HG03159 (cell line): ENCODE measurements around the gene CAPZA2.
"Not testable (repeated sequence)": the region's sequence is repeated elsewhere in the genome, so short reads cannot be mapped to it uniquely, and the experiment has no call there.

Source experiments
- ATAC-seq: cut with Tn5 transposase; IDR thresholded peaks from one replicate; pipeline ENCODE4 v1.9.1; 2021; ENCODE audit warnings: mild to moderate bottlenecking, moderate library complexity; ENCODE audit not compliant: unreplicated experiment

The CAPZA2 gene

GRCh38 chr7:116912269-116912909, 50.0 kb downstream of the CAPZA2 start:
- ATAC-seq = no peak

DNA sequence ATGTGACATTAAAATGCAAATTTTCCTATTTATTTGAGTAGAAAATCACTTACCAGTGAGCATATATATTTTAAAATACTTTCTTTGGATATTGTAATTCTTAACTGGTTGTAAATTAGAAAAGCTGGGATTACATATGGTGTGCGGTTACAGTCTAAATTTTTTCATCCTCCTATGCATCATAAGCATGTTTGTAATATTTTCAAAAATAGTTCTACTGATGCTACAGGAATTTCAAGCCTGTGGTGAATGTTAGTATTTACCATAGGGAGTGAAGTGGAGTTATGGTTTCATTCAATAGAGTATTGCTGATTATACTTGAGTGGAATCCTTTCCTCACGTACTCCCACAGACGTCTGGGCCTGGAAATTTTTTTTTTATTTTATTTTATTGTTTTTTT, 56.3 kb downstream of the CAPZA2 start:
- no peak for ATAC-seq

DNA sequence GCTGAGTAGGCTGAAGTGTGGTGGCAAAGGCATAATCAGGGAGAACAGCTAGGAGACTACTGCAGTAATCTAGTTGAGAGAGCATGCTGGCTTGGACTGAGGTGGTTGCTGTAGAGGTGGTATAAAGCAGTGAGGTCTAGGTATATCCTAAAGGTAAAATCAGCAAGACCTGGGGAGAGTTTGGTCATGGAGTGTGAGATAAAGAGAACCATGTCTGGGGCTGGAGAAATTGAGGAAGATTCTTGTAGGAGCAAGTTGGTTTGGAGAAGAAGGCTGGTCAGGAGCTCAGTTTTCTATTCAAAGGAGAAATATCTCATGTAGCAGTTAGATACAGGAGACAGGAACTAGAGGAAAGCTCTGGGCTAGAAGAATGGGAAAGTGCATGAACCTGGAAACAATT, 58.0 kb downstream of the CAPZA2 start:
- ATAC-seq = no peak

GRCh38 chr7:116922545-116922944, 60.2 kb downstream of the CAPZA2 start:
- ATAC-seq = no peak

- ATAC-seq = no peak
These were observed 62.4 kb downstream of the CAPZA2 start for GRCh38 chr7:116924741-116925140.

DNA sequence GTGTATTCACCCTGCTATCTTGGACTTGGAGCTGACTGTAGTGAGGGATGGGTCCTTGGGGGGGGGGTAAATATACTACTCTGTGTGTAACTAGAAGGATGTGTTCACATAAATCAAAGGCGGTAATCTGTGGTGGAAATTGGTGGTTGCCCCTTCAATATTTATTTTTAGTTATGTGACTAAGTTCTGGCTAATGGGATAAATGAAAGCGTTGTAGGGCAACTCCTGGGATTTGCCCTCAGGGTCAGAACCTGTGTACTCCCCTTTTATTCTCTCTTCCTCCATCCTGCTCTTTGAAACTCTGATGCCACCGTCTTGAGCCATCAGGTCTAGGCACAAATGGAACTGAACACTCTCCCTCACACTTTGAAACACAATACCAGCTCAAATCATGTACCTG, 66.6 kb downstream of the CAPZA2 start:
- ATAC-seq = no peak

DNA sequence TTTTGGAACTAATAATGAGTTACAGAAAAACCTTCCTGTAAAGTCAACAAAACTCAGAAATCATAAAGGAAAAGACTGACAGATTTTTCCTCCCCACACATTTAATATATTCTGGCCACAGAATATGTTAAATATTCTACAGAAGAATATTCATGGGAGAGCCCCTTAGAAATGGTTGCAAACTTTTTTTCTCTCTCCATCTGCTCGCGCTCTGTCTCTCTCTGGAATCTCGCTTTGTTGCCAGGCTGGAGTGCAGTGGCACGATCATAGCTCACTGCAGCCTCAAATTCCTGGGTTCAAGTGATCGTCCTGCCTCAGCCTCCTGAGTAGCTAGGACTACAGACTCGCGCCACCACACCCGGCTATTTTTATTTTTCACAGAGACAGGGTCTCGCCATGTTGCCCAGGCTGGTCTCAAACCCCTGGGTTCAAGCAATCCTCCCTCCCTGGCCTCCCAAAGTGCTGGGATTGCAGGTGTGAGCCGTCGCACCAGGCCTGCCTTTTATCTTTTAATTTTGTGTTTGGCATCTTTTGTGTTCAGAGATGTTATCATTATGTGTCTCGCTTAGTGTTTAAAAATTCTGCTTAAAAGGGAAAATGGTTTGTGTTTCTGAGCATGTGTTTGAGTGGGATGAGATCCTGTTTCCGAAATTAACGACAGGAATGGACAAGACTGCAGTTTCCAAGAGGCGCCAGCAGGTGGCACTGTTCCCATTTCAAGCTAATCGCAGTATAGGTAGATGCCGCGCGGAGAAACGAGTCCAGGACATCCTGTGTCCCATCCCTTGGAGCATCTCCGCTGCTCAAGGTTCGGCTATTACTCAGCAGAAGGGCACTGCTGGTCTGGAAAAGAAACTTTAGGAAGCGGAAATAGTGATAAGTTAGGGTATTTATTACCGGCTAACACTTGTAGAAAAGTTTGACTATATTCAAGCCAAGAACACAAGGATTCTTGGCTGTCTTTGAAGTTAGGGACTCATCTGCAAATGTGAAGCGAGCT, 67.8 kb downstream of the CAPZA2 start:
- peak; percentile 80 for ATAC-seq

DNA sequence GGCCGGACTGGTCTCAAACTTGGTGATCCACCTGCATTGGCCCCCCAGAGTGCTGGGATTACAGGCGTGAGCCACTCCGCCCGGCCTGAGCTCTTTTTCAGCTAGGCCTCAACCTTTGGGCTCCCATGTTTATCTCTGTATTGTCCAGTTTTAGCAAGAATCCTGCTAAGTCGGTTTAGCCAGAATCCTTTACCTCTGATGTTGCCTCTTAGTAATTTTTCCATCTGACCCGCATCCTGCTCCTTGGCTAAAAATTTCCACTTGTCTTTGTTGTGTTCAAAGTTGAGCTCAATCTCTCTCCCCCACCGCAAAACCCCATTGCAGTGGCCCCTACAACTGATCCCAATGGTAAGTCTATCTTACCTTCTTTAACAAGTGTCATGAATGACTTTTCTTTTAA, 70.2 kb downstream of the CAPZA2 start:
- no peak for ATAC-seq

- ATAC-seq = no peak
These were observed 71.1 kb downstream of the CAPZA2 start for GRCh38 chr7:116933465-116933864.

DNA sequence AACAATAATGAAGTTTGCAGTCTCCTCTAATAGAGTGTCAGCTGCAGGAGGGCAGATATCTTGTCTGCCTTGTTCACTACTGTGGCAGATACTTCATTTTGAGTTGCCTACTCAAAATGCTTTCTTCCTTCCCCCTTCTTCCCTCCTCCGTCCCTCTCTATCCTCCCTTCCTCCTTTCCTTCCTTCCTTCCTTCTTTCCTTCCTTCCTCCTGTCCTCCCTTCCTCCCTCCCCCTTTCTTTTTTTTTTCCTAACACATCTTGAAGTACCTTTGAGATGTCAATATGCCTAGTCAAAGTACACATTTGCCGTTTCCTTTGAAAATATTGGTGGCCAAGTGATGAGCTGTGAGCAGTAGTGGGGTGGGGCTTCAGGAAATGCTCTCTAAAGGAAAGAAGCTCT, 72.2 kb downstream of the CAPZA2 start:
- no peak for ATAC-seq

- ATAC-seq = not testable (repeated sequence)
These were observed 74.5 kb downstream of the CAPZA2 start for GRCh38 chr7:116936844-116937243.

- no peak for ATAC-seq
These were observed 76.3 kb downstream of the CAPZA2 start for GRCh38 chr7:116938678-116939077.

DNA sequence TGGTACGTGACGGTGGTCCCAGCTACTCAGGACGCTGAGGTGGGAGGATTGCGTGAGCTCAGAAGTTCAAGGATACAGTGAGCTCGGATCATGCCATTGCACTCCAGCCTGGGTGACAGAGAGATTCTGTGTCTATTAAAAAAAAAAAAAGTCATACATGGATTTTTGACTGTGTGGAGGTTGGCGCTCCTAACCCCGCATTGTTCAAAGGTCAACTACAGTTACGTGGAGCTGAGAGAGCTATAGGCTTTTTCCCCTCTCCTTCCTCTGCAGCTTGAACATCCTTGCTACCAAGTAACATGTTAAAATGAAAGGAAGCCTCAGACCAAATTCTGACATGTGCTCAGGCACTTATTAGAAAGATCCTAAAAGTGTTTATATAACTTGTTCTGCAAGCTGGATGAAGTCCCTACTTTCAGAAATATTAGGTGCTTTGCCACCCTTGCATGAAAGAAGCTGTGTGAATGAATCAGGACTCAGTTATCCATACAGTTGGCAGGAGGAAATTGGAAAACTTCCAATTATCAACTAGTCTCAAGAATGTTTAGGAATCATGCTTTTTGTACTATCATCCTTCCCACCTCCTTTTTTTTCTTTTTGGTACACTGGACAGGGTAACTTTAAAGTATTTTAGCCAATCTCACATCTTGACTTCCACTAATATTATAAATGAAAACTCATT, 78.4 kb downstream of the CAPZA2 start:
- no peak for ATAC-seq

- ATAC-seq = no peak
These were observed 80.1 kb downstream of the CAPZA2 start for GRCh38 chr7:116942504-116942903.

- ATAC-seq = no peak
These were observed 86.5 kb downstream of the CAPZA2 start for GRCh38 chr7:116948934-116949333.

DNA sequence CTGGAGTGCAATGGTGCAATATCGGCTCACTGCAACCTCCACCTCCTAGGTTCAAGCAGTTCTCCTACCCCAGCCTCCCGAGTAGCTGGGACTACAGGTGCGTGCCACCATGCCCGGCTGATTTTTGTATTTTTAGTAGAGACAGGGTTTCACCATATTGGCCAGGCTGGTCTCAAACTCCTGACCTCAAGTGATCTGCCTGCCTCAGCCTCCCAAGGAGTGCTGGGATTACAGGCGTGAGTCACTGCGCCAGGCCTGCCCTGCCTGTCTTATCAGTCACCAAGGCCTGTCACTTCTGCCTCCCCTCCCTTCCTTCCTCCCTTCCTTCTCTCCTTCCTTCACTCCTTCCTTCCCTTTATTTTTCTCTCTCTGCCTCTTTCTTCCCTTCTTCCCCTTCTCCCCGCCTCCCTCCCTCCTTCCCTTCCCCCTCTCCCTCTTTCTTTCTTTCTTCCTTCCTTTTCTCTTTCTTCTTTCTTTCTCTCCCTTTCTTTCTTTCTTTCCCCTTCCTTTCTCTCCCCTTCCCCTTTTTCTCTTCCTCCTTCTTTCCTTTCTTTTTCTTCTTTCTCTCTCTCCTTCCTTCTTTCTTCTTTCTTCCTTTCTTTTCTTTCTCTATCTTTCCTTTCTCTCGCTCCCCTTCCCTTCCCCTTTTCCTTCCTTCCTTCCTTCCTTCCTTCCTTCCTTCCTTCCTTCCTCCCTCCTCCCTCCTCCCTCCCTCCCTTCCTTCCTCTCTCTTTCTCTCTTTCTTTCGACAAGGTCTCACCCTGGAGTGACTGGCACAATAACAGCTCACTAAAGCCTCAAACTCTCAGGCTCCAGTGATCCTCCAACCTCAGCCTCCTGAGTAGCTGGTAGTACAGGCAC, 87.8 kb downstream of the CAPZA2 start:
- ATAC-seq = no peak

GRCh38 chr7:116950889-116951351, 88.5 kb downstream of the CAPZA2 start:
- ATAC-seq = no peak

DNA sequence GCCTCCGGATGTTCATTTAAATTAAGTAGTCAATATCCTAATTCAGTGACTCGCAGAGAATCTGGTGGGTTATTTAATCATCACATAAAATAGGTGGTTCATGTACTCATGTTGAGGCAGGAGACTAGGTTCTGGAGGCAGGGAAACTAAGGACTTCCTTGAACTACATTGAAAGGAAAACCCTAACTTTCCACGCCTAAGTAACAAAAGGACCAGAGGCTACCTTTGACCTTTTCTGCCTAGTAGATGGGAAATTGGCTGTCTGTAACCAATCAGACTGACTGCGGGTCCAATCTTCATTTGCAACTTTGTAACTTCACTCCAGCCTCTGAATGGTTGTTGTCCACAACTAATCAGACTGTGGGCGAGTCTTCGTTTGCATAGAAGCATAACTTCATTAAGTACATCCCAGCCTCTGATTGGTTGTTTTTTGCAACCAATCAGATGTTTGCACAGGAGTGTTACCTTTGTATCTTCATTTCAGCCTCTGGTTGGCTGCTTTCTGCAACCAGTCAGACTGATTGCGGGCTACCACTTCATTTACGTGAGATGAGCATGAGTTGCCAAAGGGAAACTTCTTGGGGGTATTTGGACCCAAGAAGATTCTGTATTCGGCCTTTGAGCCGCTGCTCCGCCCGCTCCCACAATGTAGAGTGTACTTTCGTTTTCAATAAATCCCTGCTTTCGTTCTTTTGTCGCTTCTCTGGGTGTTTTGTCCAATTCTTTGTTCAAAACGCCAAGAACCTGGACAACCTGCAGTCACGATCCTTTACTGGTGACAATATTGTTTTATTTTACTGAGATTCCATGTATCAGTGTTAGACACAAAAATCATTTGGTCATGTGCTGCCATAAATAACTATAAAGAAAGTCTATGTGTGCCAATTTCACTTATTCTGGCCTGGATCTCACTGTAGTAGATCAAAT, 89.2 kb downstream of the CAPZA2 start:
- no peak for ATAC-seq

DNA sequence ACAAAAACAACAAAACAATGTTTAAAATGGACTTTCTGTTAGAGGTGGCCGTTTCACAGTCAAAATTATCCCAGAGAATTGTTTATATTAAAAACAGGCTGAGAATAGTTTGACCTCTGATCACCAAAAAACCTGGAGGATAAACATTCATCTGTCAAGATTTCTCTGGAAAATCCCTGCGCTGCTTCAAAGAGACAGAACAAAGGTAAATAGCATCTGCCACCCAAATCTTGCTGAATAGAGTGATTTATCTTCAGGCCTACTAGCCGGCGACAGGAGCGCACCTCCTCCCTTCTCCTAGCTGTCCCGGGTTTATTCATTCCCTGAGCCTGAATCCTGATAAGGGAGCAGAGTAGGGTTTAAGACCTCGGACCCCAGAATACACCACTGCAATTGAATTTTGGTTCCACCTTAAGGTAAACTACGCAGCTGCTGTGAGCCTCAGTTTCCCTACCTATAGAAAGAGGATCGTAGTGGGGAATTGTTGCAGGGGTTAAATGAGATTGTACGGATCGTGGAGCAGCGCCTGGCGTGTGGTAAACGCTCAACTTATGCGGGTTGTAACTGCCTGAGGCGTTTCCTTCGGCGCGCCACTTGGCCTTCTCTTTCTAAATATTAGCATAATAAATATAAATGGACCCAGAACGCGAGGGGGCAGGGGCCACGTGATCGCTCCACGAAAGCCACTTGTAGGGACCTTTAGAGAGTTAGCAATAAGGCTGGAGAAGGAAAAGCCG, 90.4 kb downstream of the CAPZA2 start:
- ATAC-seq = peak; percentile 29
